ENCODE data around the gene NRXN3.

NRXN3 gene

GRCh38 chr14:79571366-79571765 lies 1401.2 kb downstream of the NRXN3 start:
- DNase-seq: no peak

- DNase-seq: peak; percentile 20
Observed at GRCh38 chr14:79573486-79573885, 1403.3 kb downstream of the NRXN3 start.

GRCh38 chr14:79575032-79575431 lies 1404.9 kb downstream of the NRXN3 start:
- no peak for DNase-seq

GRCh38 chr14:79576424-79576823 lies 1406.3 kb downstream of the NRXN3 start:
- no peak for DNase-seq

GRCh38 chr14:79578470-79578869 lies 1408.3 kb downstream of the NRXN3 start:
- no peak for DNase-seq

- DNase-seq: no peak
Observed at GRCh38 chr14:79580414-79580813, 1410.2 kb downstream of the NRXN3 start.

- DNase-seq: no peak
Observed at GRCh38 chr14:79580906-79581305, 1410.7 kb downstream of the NRXN3 start.

- no peak for DNase-seq
Observed at GRCh38 chr14:79581912-79582576, 1411.9 kb downstream of the NRXN3 start.

GRCh38 chr14:79583738-79584408 lies 1413.7 kb downstream of the NRXN3 start:
- DNase-seq: no peak

GRCh38 chr14:79584679-79585078 lies 1414.5 kb downstream of the NRXN3 start:
- DNase-seq: no peak

- no peak for DNase-seq
Observed at GRCh38 chr14:79585845-79586244, 1415.7 kb downstream of the NRXN3 start.

GRCh38 chr14:79586416-79586815 lies 1416.2 kb downstream of the NRXN3 start:
- peak; percentile 70 for DNase-seq

- no peak for DNase-seq
Observed at GRCh38 chr14:79586989-79587598, 1416.9 kb downstream of the NRXN3 start.

- no peak for DNase-seq
Observed at GRCh38 chr14:79587875-79588274, 1417.7 kb downstream of the NRXN3 start.

- no peak for DNase-seq
Observed at GRCh38 chr14:79588398-79588797, 1418.2 kb downstream of the NRXN3 start.

- no peak for DNase-seq
Observed at GRCh38 chr14:79596551-79596950, 1426.4 kb downstream of the NRXN3 start.

GRCh38 chr14:79597566-79597965 lies 1427.4 kb downstream of the NRXN3 start:
- DNase-seq: no peak

- DNase-seq: no peak
Observed at GRCh38 chr14:79598339-79598738, 1428.2 kb downstream of the NRXN3 start.

- no peak for DNase-seq
Observed at GRCh38 chr14:79599239-79599638, 1429.1 kb downstream of the NRXN3 start.

- DNase-seq: no peak
Observed at GRCh38 chr14:79600406-79600805, 1430.2 kb downstream of the NRXN3 start.

GRCh38 chr14:79601579-79601978 lies 1431.4 kb downstream of the NRXN3 start:
- no peak for DNase-seq

- DNase-seq: no peak
Observed at GRCh38 chr14:79602045-79602444, 1431.9 kb downstream of the NRXN3 start.

GRCh38 chr14:79602742-79603141 lies 1432.6 kb downstream of the NRXN3 start:
- no peak for DNase-seq

- DNase-seq: peak; percentile 100
Observed at GRCh38 chr14:79605849-79606248, 1435.7 kb downstream of the NRXN3 start.
